Cardiac muscle cell (in vitro differentiated cells and primary cell): Measurements from ENCODE around the gene IFNG-AS1. TPM values are rescaled to one million over a fixed set of nuclear protein-coding genes. Genes with fewer than 3 reads are reported as not detected.

ENCODE experiments used
- DNase-seq, 2 donors: peaks; one replicate each; pipeline versions ENCODE4 v3.0.0 to v3.0.0-alpha.2; 2010 to 2017; ENCODE audit warnings: low read depth in 1 of 2, low spot score in 1 of 2
- H3K27ac ChIP-seq: fragments of 200-600 bp; sonication (generic); 2 replicates; pipeline ENCODE4 v1.5.1; 2016
- H3K27me3 ChIP-seq: fragments of 200-600 bp; sonication (generic); 2 replicates; pipeline ENCODE4 v1.6.0; 2016; ENCODE audit warnings: control low read depth
- H3K36me3 ChIP-seq: fragments of 200-600 bp; sonication (generic); 2 replicates; pipeline ENCODE4 v1.5.1; 2016; ENCODE audit warnings: control low read depth
- H3K4me1 ChIP-seq: fragments of 200-600 bp; sonication (generic); 2 replicates; pipeline ENCODE4 v1.8.1; 2017; ENCODE audit warnings: low read depth, mild to moderate bottlenecking, mixed run types
- H3K4me3 ChIP-seq: fragments of 200-600 bp; sonication (generic); 2 replicates; pipeline ENCODE4 v1.5.1; 2016; ENCODE audit warnings: mild to moderate bottlenecking
- H3K9me3 ChIP-seq: fragments of 200-600 bp; sonication (generic); 2 replicates; pipeline ENCODE4 v1.5.1; 2017; ENCODE audit warnings: low read depth, mild to moderate bottlenecking, control low read depth
- CTCF ChIP-seq: IDR thresholded peaks from 2 replicates; pipeline ENCODE4 v1.5.1; 2012; ENCODE audit warnings: low read depth, mild to moderate bottlenecking, low read length
- polyA plus RNA-seq: library from polyadenylated mRNA; unstranded; fragments of >200 nt; fragmentation: Nextera tagmentation; extraction: Ambion mirVana; gene quantifications from 2 replicates; pipeline ENCODE4 v1.2.1, GENCODE V29; 2016
- total RNA-seq: library from RNA; depleted of rRNA; stranded (reverse); fragments of >200 nt; gene quantifications from 2 replicates; pipeline ENCODE4 v1.2.3, GENCODE V29; 2016

The IFNG-AS1 gene
- total and polyA plus RNA-seq, 2 experiments from 2014 or later, result 0.39 TPM; not detected in 1

- H3K36me3 ChIP-seq, result no peaks in the 10 kb centered on the region
- TF ChIP-seq CTCF, result no peak
- H3K9me3 ChIP-seq, result no peaks in the 10 kb centered on the region
- H3K27me3 ChIP-seq, result no peaks in the 10 kb centered on the region
- no peak overlapping the region for H3K27ac ChIP-seq
- DNase-seq, result peak in 1 of 2 donors; percentile 43
- H3K4me3 ChIP-seq, result no peak overlapping the region
- H3K4me1 ChIP-seq, result no peaks in the 10 kb centered on the region
Measured at GRCh38 chr12:68011882-68012207, 22.6 kb downstream of the IFNG-AS1 start.

- Histone ChIP-seq H3K27ac (no peak overlapping the region), H3K4me1 (no peaks in the 10 kb centered on the region), H3K9me3 (no peaks in the 10 kb centered on the region), H3K27me3 (no peaks in the 10 kb centered on the region), H3K4me3 (no peak overlapping the region), H3K36me3 (no peaks in the 10 kb centered on the region)
- TF ChIP-seq CTCF, result no peak
- DNase-seq, result no peak
Measured at GRCh38 chr12:68012712-68013111, 23.5 kb downstream of the IFNG-AS1 start.

GRCh38 chr12:68013181-68013580 is 23.9 kb downstream of the IFNG-AS1 start:
- Histone ChIP-seq H3K27me3 (no peaks in the 10 kb centered on the region), H3K27ac (no peak overlapping the region), H3K4me1 (no peaks in the 10 kb centered on the region), H3K4me3 (no peak overlapping the region), H3K36me3 (no peaks in the 10 kb centered on the region), H3K9me3 (no peaks in the 10 kb centered on the region)
- no peak for DNase-seq
- no peak for TF ChIP-seq CTCF

- no peak for TF ChIP-seq CTCF
- Histone ChIP-seq H3K4me1 (no peaks in the 10 kb centered on the region), H3K27me3 (no peaks in the 10 kb centered on the region), H3K4me3 (no peak overlapping the region), H3K27ac (no peak overlapping the region), H3K9me3 (no peaks in the 10 kb centered on the region), H3K36me3 (no peaks in the 10 kb centered on the region)
- DNase-seq, result no peak
Measured at GRCh38 chr12:68016136-68016535, 26.9 kb downstream of the IFNG-AS1 start.

GRCh38 chr12:68018315-68018714 is 29.1 kb downstream of the IFNG-AS1 start:
- Histone ChIP-seq H3K36me3 (no peaks in the 10 kb centered on the region), H3K4me1 (no peaks in the 10 kb centered on the region), H3K27me3 (no peaks in the 10 kb centered on the region), H3K4me3 (no peak overlapping the region), H3K27ac (no peak overlapping the region), H3K9me3 (no peaks in the 10 kb centered on the region)
- no peak for DNase-seq
- TF ChIP-seq CTCF, result no peak

GRCh38 chr12:68020049-68020448 is 30.8 kb downstream of the IFNG-AS1 start:
- H3K4me1 ChIP-seq, result no peaks in the 10 kb centered on the region
- no peak for DNase-seq
- no peaks in the 10 kb centered on the region for H3K36me3 ChIP-seq
- no peak overlapping the region for H3K4me3 ChIP-seq
- H3K27me3 ChIP-seq, result no peaks in the 10 kb centered on the region
- no peak for TF ChIP-seq CTCF
- no peak overlapping the region for H3K27ac ChIP-seq
- no peaks in the 10 kb centered on the region for H3K9me3 ChIP-seq
